ENCODE results near the gene ZNF366. TPM values are rescaled to one million over a fixed set of nuclear protein-coding genes. Genes with fewer than 3 reads are reported as not detected.

ZNF366 gene
- total RNA-seq, 4 donors from 2014 or later, result 0.38 to 3.8 (median 2.1) TPM

- H3K9me3 ChIP-seq, result no peaks in the 10 kb centered on the region
- 45% methylated on average over 4 of the region's 4 CpGs for WGBS
- H3K27ac ChIP-seq, result peak overlapping the region; percentile 29
- H3K27me3 ChIP-seq, result no peaks in the 10 kb centered on the region
- peaks cover 4% of the 10 kb centered on the region for H3K4me1 ChIP-seq
- DNase-seq (ENCODE audit: low spot score in 2 of 2), result no peak
- TF ChIP-seq CTCF (IDR thresholded peaks at IDR 0.05) (no peak), EP300 (IDR thresholded peaks at IDR 0.05) (no peak), POLR2A (IDR thresholded peaks at IDR 0.05) (no peak), POLR2AphosphoS5 (IDR thresholded peaks at IDR 0.05) (no peak)
- H3K4me3 ChIP-seq, result no peak overlapping the region
- H3K36me3 ChIP-seq, result no peaks in the 10 kb centered on the region
These were observed 24.4 kb upstream of the ZNF366 start for GRCh38 chr5:72531496-72532190.

GRCh38 chr5:72530196-72530595 lies 23.0 kb upstream of the ZNF366 start:
- no peak for DNase-seq (ENCODE audit: low spot score in 2 of 2)

GRCh38 chr5:72529383-72529782 lies 22.2 kb upstream of the ZNF366 start:
- 88% methylated on average over 2 of the region's 2 CpGs for WGBS
- TF ChIP-seq POLR2AphosphoS5 (IDR thresholded peaks at IDR 0.05) (no peak), CTCF (IDR thresholded peaks at IDR 0.05) (no peak), POLR2A (IDR thresholded peaks at IDR 0.05) (no peak), EP300 (IDR thresholded peaks at IDR 0.05) (no peak)
- Histone ChIP-seq H3K9me3 (no peaks in the 10 kb centered on the region), H3K36me3 (no peaks in the 10 kb centered on the region), H3K27ac (no peak overlapping the region), H3K4me3 (no peak overlapping the region), H3K4me1 (peaks cover 4% of the 10 kb centered on the region), H3K27me3 (no peaks in the 10 kb centered on the region)
- DNase-seq (ENCODE audit: low spot score in 2 of 2), result no peak

More at GRCh38 chr5:72530196-72530595, 23.0 kb upstream of the ZNF366 start:
- Histone ChIP-seq H3K27me3 (no peaks in the 10 kb centered on the region), H3K9me3 (no peaks in the 10 kb centered on the region), H3K4me3 (no peak overlapping the region), H3K36me3 (no peaks in the 10 kb centered on the region), H3K4me1 (peaks cover 4% of the 10 kb centered on the region), H3K27ac (no peak overlapping the region)
- 80% methylated on average over 7 of the region's 7 CpGs for WGBS
- no peak for TF ChIP-seq POLR2A (IDR thresholded peaks at IDR 0.05)
- no peak for TF ChIP-seq POLR2AphosphoS5 (IDR thresholded peaks at IDR 0.05)
- TF ChIP-seq CTCF (IDR thresholded peaks at IDR 0.05), result no peak
- no peak for TF ChIP-seq EP300 (IDR thresholded peaks at IDR 0.05)

- TF ChIP-seq POLR2AphosphoS5 (IDR thresholded peaks at IDR 0.05) (no peak), EP300 (IDR thresholded peaks at IDR 0.05) (no peak), CTCF (IDR thresholded peaks at IDR 0.05) (no peak), POLR2A (IDR thresholded peaks at IDR 0.05) (no peak)
- Histone ChIP-seq H3K27ac (no peak overlapping the region), H3K27me3 (no peaks in the 10 kb centered on the region), H3K9me3 (no peaks in the 10 kb centered on the region), H3K4me3 (no peak overlapping the region), H3K36me3 (no peaks in the 10 kb centered on the region), H3K4me1 (no peaks in the 10 kb centered on the region)
- no peak for DNase-seq (ENCODE audit: low spot score in 2 of 2)
These were observed 18.6 kb upstream of the ZNF366 start for GRCh38 chr5:72525816-72526215.

- Histone ChIP-seq H3K27me3 (no peaks in the 10 kb centered on the region), H3K27ac (no peak overlapping the region), H3K4me1 (no peaks in the 10 kb centered on the region), H3K4me3 (no peak overlapping the region), H3K36me3 (no peaks in the 10 kb centered on the region), H3K9me3 (no peaks in the 10 kb centered on the region)
- no peak for TF ChIP-seq POLR2AphosphoS5 (IDR thresholded peaks at IDR 0.05)
- peak; percentile 23 to 35 for TF ChIP-seq CTCF (IDR thresholded peaks at IDR 0.05)
- DNase-seq (ENCODE audit: low spot score in 2 of 2), result no peak
- 65% methylated on average over 3 of the region's 3 CpGs for WGBS
These were observed 16.9 kb upstream of the ZNF366 start for GRCh38 chr5:72523960-72524582.

Measured in suprapubic skin (tissue), 4 donors.